Glutamatergic neuron (in vitro differentiated cells): ENCODE measurements around the gene CDH23. TPM values are rescaled to one million over a fixed set of nuclear protein-coding genes. Genes with fewer than 3 reads are reported as not detected.

Experiments used
- DNase-seq: peaks from one replicate; pipeline ENCODE4 v3.0.0; 2022
- H3K27ac Mint-ChIP-seq: one replicate; pipeline ENCODE4 v1.8.0; 2020; ENCODE audit warnings: mild to moderate bottlenecking, mixed read lengths, inconsistent platforms; ENCODE audit not compliant: unreplicated experiment
- H3K27me3 Mint-ChIP-seq: one replicate; pipeline ENCODE4 v1.8.0; 2020; ENCODE audit warnings: mild to moderate bottlenecking, moderate library complexity, mixed read lengths, inconsistent platforms; ENCODE audit not compliant: unreplicated experiment
- H3K36me3 Mint-ChIP-seq: one replicate; pipeline ENCODE4 v1.8.0; 2020; ENCODE audit warnings: mild to moderate bottlenecking, mixed read lengths, inconsistent platforms; ENCODE audit not compliant: unreplicated experiment
- H3K4me1 Mint-ChIP-seq: one replicate; pipeline ENCODE4 v1.8.0; 2020; ENCODE audit warnings: mild to moderate bottlenecking, low read depth, mixed read lengths, inconsistent platforms; ENCODE audit not compliant: unreplicated experiment
- H3K4me3 Mint-ChIP-seq: one replicate; pipeline ENCODE4 v1.8.0; 2020; ENCODE audit warnings: mild to moderate bottlenecking, mixed read lengths, inconsistent platforms; ENCODE audit not compliant: unreplicated experiment
- H3K9me3 Mint-ChIP-seq: one replicate; pipeline ENCODE4 v1.8.0; 2020; ENCODE audit warnings: mild to moderate bottlenecking, moderate library complexity, mixed read lengths, inconsistent platforms; ENCODE audit not compliant: unreplicated experiment
- CTCF ChIP-seq: fragments of 200-600 bp; sonication (generic); IDR thresholded peaks from one replicate; pipeline ENCODE4 v1.5.0; 2021; ENCODE audit not compliant: partially characterized antibody, unreplicated experiment
- total RNA-seq: library from RNA; stranded (reverse); fragmentation: NEBNext Ultra II Directional; extraction: Animal tissue kit (Norgen Biotek cat#: 25700); gene quantifications from one replicate; pipeline ENCODE4 v1.2.1, GENCODE V29; 2021; ENCODE audit not compliant: unreplicated experiment

The CDH23 gene
- total RNA-seq, 1 donor from 2014 or later, result 2.0 TPM

- Mint-ChIP-seq H3K4me3 (no peak overlapping the region), H3K27me3 (peaks cover 6% of the 10 kb centered on the region), H3K27ac (no peak overlapping the region), H3K36me3 (no peaks in the 10 kb centered on the region), H3K9me3 (no peaks in the 10 kb centered on the region), H3K4me1 (peaks cover 8% of the 10 kb centered on the region)
- TF ChIP-seq CTCF, result no peak
- no peak for DNase-seq
These were observed 44.9 kb upstream of the CDH23 start for GRCh38 chr10:71351628-71352319.

DNA sequence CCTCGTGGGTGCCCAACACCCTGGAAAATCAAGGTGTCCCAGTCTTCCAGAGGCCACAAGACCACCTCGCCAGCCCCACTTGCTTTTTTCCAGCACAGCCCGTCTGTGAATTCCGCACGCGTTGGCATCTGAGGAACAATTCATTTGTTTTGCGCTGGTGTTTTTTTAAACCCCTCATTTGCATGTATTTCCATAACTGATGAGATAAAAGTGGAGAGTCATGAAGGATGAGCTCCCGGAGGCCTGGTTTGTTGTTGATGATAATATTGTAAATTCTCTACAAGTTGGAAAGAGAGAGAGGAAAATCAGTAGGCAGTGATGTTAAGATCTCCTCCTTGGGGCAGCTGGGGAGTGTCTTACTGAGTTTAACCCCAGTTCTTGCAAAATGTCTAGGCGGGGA, 43.1 kb upstream of the CDH23 start:
- Mint-ChIP-seq H3K27ac (no peak overlapping the region), H3K9me3 (no peaks in the 10 kb centered on the region), H3K27me3 (peaks cover 6% of the 10 kb centered on the region), H3K4me3 (no peak overlapping the region), H3K4me1 (no peaks in the 10 kb centered on the region), H3K36me3 (no peaks in the 10 kb centered on the region)
- no peak for DNase-seq
- no peak for TF ChIP-seq CTCF

DNA sequence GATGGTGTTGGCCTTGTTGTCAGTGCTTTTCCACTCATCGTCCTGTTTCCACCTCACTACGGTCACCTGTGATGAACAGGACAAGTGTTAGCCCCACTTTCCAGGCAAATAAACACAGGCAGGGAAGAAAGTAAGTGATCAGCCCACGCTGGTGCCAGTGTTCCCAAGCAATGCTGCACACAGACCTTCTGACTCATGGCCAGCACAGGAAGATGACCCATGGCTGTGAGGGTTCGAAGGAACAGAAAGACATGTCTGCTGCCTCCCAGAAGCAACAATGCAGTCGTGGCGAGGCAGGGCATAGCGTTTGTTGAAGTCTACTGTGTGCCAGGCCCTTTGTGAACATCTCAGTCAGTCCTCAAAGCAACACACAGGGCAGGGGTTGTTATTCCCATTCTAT, 41.9 kb upstream of the CDH23 start:
- H3K4me1 Mint-ChIP-seq, result no peaks in the 10 kb centered on the region
- TF ChIP-seq CTCF, result no peak
- H3K27ac Mint-ChIP-seq, result no peak overlapping the region
- no peak overlapping the region for H3K4me3 Mint-ChIP-seq
- H3K27me3 Mint-ChIP-seq, result peaks cover 4% of the 10 kb centered on the region
- no peaks in the 10 kb centered on the region for H3K36me3 Mint-ChIP-seq
- H3K9me3 Mint-ChIP-seq, result no peaks in the 10 kb centered on the region
- no peak for DNase-seq

DNA sequence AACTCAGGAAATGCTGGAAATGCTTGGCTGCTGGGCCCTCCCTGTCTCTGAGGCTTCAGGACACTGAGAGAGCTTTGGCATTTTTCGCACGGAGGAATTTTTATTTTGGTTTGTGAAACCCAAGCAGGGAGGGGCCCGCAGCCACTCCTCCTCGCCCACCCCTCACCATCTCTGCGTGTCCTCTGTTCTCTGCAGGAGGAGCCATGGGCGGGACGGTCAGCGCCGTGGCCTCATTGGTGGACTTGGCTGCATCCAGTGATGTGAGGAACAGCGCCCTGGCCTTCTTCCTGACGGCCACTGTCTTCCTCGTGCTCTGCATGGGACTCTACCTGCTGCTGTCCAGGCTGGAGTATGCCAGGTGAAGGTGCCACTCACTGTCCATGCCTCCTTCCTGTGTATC, 40.8 kb upstream of the CDH23 start:
- H3K4me1 Mint-ChIP-seq, result no peaks in the 10 kb centered on the region
- no peak overlapping the region for H3K4me3 Mint-ChIP-seq
- DNase-seq, result no peak
- H3K9me3 Mint-ChIP-seq, result no peaks in the 10 kb centered on the region
- no peak for TF ChIP-seq CTCF
- no peak overlapping the region for H3K27ac Mint-ChIP-seq
- no peaks in the 10 kb centered on the region for H3K36me3 Mint-ChIP-seq
- peaks cover 4% of the 10 kb centered on the region for H3K27me3 Mint-ChIP-seq

- H3K4me3 Mint-ChIP-seq, result no peak overlapping the region
- H3K27me3 Mint-ChIP-seq, result peaks cover 4% of the 10 kb centered on the region
- H3K9me3 Mint-ChIP-seq, result no peaks in the 10 kb centered on the region
- no peak overlapping the region for H3K27ac Mint-ChIP-seq
- TF ChIP-seq CTCF, result no peak
- H3K4me1 Mint-ChIP-seq, result no peaks in the 10 kb centered on the region
- no peak for DNase-seq
- no peaks in the 10 kb centered on the region for H3K36me3 Mint-ChIP-seq
These were observed 38.9 kb upstream of the CDH23 start for GRCh38 chr10:71357792-71358265.
